Keratinocyte (primary cell): Measurements from ENCODE around the gene POU2AF2.

Source experiments
- CTCF ChIP-seq, 3 experiments: IDR thresholded peaks in 1 of 3; conservative IDR thresholded peaks in 1 of 3; optimal IDR thresholded peaks in 1 of 3; 2 replicates in 2 of 3; 3 replicates in 1 of 3; pipeline versions ENCODE3 to v1.5.1; 2011; ENCODE audit warnings: low read length in 3 of 3, mild to moderate bottlenecking in 3 of 3, moderate library complexity in 2 of 3, control low read depth in 1 of 3, inconsistent platforms in 1 of 3; ENCODE audit not compliant: insufficient read depth in 2 of 3; ENCODE audit errors: extremely low read depth in 1 of 3
- EZH2 ChIP-seq: IDR thresholded peaks from one replicate; pipeline ENCODE4 v1.6.1; 2012; ENCODE audit warnings: inconsistent platforms, mild to moderate bottlenecking, low read length, moderate library complexity

GRCh38 chr11:111310088-111310487 lies 64.6 kb downstream of the POU2AF2 start:
- TF ChIP-seq CTCF (optimal IDR thresholded peaks at IDR 0.05 in 1 of 3, IDR thresholded peaks at IDR 0.05 in 1 of 3, conservative IDR thresholded peaks at IDR 0.05 in 1 of 3; ENCODE audit: extremely low read depth in 1 of 3, insufficient read depth in 2 of 3, low read length in 3 of 3) (no peak), EZH2 (no peak)
